ENCODE measurements around the gene AFF3. TPM values are rescaled to one million over a fixed set of nuclear protein-coding genes. Genes with fewer than 3 reads are reported as not detected.
"Not testable (repeated sequence)": the region's sequence is repeated elsewhere in the genome, so short reads cannot be mapped to it uniquely, and the experiment has no call there.

The AFF3 gene
- total RNA-seq, 1 experiment from 2014 or later: 0.05 TPM

DNA sequence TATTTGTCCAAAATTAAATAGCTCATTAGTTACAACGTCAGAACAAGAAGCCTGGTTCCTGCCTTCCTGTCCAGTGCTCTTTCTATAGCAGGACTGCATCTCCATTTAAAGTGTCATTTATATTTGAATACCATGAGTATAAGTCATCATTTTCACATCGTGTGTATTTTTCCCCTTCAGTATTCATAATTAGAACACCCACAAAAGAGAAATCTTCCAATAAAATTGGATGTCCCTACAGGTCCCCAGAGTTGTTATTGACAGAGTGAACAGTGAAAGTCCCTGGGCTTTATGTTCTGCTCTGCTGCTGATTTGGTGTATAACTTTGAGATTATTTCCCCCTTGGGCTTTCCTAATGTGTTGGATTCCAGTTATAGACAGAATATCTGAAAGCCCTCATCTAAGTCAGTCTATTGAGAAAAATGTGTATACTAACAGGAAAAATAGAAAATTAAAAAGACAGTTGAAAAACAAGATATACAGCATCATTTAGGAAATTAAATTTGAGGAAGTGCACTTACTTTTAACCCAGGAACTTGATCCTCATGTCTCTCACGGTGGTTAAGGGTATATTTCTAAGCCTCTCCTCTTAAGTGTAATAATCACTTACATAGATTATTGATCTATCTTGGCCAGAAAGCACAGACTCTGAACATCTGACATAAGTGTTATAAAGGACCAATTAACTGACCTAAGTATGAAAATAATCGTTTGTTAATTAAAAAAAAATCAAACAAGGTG, 637.4 kb downstream of the AFF3 start:
- Mint-ChIP-seq H3K4me3 (ENCODE audit: unreplicated experiment) (no peak overlapping the region), H3K27ac (ENCODE audit: unreplicated experiment) (no peak overlapping the region), H3K27me3 (ENCODE audit: insufficient read depth, unreplicated experiment) (peaks cover 4% of the 10 kb centered on the region), H3K9me3 (ENCODE audit: unreplicated experiment) (no peaks in the 10 kb centered on the region), H3K4me1 (ENCODE audit: low read depth, unreplicated experiment) (no peaks in the 10 kb centered on the region), H3K36me3 (ENCODE audit: insufficient read depth, unreplicated experiment) (no peaks in the 10 kb centered on the region)
- DNase-seq: no peak
- ChIA-PET POLR2A (no interaction called here), CTCF (no interaction called here)
- no peaks in the 10 kb centered on the region for H3K4me1 ChIP-seq
- TF ChIP-seq, protein P1, sequence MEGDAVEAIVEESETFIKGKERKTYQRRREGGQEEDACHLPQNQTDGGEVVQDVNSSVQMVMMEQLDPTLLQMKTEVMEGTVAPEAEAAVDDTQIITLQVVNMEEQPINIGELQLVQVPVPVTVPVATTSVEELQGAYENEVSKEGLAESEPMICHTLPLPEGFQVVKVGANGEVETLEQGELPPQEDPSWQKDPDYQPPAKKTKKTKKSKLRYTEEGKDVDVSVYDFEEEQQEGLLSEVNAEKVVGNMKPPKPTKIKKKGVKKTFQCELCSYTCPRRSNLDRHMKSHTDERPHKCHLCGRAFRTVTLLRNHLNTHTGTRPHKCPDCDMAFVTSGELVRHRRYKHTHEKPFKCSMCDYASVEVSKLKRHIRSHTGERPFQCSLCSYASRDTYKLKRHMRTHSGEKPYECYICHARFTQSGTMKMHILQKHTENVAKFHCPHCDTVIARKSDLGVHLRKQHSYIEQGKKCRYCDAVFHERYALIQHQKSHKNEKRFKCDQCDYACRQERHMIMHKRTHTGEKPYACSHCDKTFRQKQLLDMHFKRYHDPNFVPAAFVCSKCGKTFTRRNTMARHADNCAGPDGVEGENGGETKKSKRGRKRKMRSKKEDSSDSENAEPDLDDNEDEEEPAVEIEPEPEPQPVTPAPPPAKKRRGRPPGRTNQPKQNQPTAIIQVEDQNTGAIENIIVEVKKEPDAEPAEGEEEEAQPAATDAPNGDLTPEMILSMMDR (IDR thresholded peaks at IDR 0.05; ENCODE audit: insufficient read depth in 1 of 2, low read depth in 1 of 2, low read length in 1 of 2, severe bottlenecking in 1 of 2, unreplicated experiment in 1 of 2): no peak
- intact Hi-C loops (cut with micrococcal nuclease; ENCODE audit: unreplicated experiment): no loop called here
- BruUV-seq (replicated peaks): no TSS peak
- H3K9me3 ChIP-seq: no peaks in the 10 kb centered on the region
- no peaks in the 10 kb centered on the region; the same call in 1 of the 2 replicates for H3K27me3 ChIP-seq (replicated peaks; ENCODE audit: control insufficient read depth, insufficient read depth, low read length)
- no peaks in the 10 kb centered on the region for H3K36me3 ChIP-seq (ENCODE audit: control insufficient read depth, insufficient read depth, low read length)
- H3K4me3 ChIP-seq (ENCODE audit: low read depth, low read length): no peak overlapping the region

DNA sequence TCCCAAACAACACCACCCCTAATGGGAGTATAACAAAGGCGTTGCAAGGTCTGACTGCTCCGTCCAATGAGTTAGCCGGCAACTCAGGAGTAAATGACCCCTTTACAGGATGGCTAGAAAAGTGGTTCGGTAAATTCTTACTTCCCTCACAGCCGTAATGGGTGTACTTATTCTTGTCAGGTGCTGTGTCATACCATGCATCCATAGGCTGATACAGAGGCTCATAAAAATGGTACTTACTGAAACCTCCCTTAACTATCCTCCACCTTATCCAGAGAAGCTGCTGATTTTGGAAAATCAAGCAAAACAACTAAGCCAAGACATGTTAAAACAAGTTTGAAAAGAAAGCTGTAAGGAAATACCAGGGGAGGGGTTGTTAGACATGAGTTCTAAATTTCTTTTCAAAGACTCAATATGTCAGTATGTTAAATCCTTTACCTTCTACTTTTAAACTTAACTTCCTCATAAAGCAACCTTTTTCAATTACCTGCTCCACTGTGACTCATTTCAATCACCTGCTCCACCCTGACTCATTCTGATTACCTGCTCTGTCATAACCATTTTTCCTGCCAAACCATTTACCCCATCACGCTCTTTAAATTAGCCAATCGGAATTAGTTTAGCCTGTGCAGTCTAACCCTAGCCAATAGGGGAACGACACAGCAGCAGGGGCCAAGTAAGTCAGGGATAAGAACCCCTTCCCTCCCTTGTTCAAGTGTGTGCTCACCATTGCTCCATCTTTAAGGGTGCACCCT, 638.6 kb downstream of the AFF3 start:
- H3K4me3 ChIP-seq (ENCODE audit: low read depth, low read length); H3K27ac Mint-ChIP-seq (ENCODE audit: unreplicated experiment); H3K9me3 ChIP-seq; H3K9me3 Mint-ChIP-seq (ENCODE audit: unreplicated experiment); CTCF ChIA-PET; intact Hi-C loops (cut with micrococcal nuclease; ENCODE audit: unreplicated experiment); BruUV-seq (replicated peaks); H3K4me3 Mint-ChIP-seq (ENCODE audit: unreplicated experiment); H3K4me1 Mint-ChIP-seq (ENCODE audit: low read depth, unreplicated experiment); H3K27me3 ChIP-seq (replicated peaks; ENCODE audit: control insufficient read depth, insufficient read depth, low read length); POLR2A ChIA-PET; DNase-seq; H3K27me3 Mint-ChIP-seq (ENCODE audit: insufficient read depth, unreplicated experiment); H3K36me3 ChIP-seq (ENCODE audit: control insufficient read depth, insufficient read depth, low read length); H3K36me3 Mint-ChIP-seq (ENCODE audit: insufficient read depth, unreplicated experiment); H3K4me1 ChIP-seq: not testable (repeated sequence)

DNA sequence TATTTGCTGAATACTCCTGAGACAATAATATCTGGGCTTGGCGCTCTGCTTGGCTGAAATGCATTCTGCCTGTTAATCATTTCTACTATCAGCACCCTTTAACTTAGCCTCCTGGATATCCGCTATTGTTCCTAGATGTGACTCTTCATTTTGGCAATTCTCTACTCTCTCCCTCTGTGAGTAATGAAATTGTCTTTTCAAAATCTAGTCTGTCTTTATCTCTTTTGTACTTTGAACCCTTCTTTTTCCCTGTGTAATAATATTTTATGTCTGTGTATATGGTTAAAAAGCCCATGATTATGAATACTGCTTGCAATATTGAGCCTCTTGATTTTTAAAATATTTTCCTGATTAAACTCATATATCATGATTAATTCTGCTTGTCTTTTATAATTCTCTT, 646.4 kb downstream of the AFF3 start:
- TF ChIP-seq, protein P1 (IDR thresholded peaks at IDR 0.05; ENCODE audit: insufficient read depth in 1 of 2, low read depth in 1 of 2, low read length in 1 of 2, severe bottlenecking in 1 of 2, unreplicated experiment in 1 of 2): no peak
- intact Hi-C loops (cut with micrococcal nuclease; ENCODE audit: unreplicated experiment): no loop called here
- ChIA-PET CTCF (no interaction called here), POLR2A (no interaction called here)
- H3K27me3 Mint-ChIP-seq (ENCODE audit: insufficient read depth, unreplicated experiment): peaks cover 11% of the 10 kb centered on the region
- peaks cover 9% of the 10 kb centered on the region for H3K4me1 Mint-ChIP-seq (ENCODE audit: low read depth, unreplicated experiment)
- no peaks in the 10 kb centered on the region for H3K9me3 ChIP-seq
- BruUV-seq (replicated peaks): no TSS peak
- H3K4me3 Mint-ChIP-seq (ENCODE audit: unreplicated experiment): no peak overlapping the region
- DNase-seq: no peak
- H3K36me3 Mint-ChIP-seq (ENCODE audit: insufficient read depth, unreplicated experiment): no peaks in the 10 kb centered on the region
- no peaks in the 10 kb centered on the region for H3K36me3 ChIP-seq (ENCODE audit: control insufficient read depth, insufficient read depth, low read length)
- H3K4me3 ChIP-seq (ENCODE audit: low read depth, low read length): no peak overlapping the region
- peaks cover 5% of the 10 kb centered on the region; the same call in 1 of the 2 replicates for H3K4me1 ChIP-seq
- no peak overlapping the region for H3K27ac Mint-ChIP-seq (ENCODE audit: unreplicated experiment)
- no peaks in the 10 kb centered on the region for H3K9me3 Mint-ChIP-seq (ENCODE audit: unreplicated experiment)
- no peaks in the 10 kb centered on the region for H3K27me3 ChIP-seq (replicated peaks; ENCODE audit: control insufficient read depth, insufficient read depth, low read length)

Other genes starting within 250 kb of the AFF3 start
- gene LONRF2, start 179.9 kb upstream of the AFF3 start, total RNA-seq (2022): not detected in 2 replicates